HL-60 (cell line): ENCODE data around the gene PRTN3.

Experiments used
- GABPA ChIP-seq: IDR thresholded peaks from 2 replicates; pipeline ENCODE4 v1.6.1; 2012; ENCODE audit warnings: low read depth
- POLR2AphosphoS5 ChIP-seq: IDR thresholded peaks from 2 replicates; pipeline ENCODE4 v1.6.1; 2012; ENCODE audit warnings: low read depth
- TF ChIP-seq, protein P1 (sequence below): IDR thresholded peaks from one replicate; pipeline ENCODE4 v1.5.1; 2011; ENCODE audit warnings: low read length, control low read depth, inconsistent platforms; ENCODE audit not compliant: insufficient read depth
- TF ChIP-seq, protein P2 (sequence below): IDR thresholded peaks from 2 replicates; pipeline ENCODE4 v1.6.1; 2012; ENCODE audit warnings: low read depth; ENCODE audit not compliant: insufficient replicate concordance

DNA sequence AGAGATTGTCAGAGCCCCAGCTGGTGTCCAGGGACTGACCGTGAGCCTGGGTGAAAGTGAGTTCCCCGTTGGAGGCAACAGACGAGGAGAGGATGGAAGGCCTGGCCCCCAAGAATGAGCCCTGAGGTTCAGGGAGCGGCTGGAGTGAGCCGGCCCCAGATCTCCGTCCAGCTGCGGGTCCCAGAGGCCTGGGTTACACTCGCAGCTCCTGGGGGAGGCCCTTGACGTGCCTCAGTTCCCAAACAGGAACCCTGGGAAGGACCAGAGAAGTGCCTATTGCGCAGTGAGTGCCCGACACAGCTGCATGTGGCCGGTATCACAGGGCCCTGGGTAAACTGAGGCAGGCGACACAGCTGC, 10.2 kb downstream of the PRTN3 start:
- TF ChIP-seq, protein P1, sequence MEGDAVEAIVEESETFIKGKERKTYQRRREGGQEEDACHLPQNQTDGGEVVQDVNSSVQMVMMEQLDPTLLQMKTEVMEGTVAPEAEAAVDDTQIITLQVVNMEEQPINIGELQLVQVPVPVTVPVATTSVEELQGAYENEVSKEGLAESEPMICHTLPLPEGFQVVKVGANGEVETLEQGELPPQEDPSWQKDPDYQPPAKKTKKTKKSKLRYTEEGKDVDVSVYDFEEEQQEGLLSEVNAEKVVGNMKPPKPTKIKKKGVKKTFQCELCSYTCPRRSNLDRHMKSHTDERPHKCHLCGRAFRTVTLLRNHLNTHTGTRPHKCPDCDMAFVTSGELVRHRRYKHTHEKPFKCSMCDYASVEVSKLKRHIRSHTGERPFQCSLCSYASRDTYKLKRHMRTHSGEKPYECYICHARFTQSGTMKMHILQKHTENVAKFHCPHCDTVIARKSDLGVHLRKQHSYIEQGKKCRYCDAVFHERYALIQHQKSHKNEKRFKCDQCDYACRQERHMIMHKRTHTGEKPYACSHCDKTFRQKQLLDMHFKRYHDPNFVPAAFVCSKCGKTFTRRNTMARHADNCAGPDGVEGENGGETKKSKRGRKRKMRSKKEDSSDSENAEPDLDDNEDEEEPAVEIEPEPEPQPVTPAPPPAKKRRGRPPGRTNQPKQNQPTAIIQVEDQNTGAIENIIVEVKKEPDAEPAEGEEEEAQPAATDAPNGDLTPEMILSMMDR = no peak
- TF ChIP-seq POLR2AphosphoS5 (no peak), GABPA (no peak)
- TF ChIP-seq, protein P2, sequence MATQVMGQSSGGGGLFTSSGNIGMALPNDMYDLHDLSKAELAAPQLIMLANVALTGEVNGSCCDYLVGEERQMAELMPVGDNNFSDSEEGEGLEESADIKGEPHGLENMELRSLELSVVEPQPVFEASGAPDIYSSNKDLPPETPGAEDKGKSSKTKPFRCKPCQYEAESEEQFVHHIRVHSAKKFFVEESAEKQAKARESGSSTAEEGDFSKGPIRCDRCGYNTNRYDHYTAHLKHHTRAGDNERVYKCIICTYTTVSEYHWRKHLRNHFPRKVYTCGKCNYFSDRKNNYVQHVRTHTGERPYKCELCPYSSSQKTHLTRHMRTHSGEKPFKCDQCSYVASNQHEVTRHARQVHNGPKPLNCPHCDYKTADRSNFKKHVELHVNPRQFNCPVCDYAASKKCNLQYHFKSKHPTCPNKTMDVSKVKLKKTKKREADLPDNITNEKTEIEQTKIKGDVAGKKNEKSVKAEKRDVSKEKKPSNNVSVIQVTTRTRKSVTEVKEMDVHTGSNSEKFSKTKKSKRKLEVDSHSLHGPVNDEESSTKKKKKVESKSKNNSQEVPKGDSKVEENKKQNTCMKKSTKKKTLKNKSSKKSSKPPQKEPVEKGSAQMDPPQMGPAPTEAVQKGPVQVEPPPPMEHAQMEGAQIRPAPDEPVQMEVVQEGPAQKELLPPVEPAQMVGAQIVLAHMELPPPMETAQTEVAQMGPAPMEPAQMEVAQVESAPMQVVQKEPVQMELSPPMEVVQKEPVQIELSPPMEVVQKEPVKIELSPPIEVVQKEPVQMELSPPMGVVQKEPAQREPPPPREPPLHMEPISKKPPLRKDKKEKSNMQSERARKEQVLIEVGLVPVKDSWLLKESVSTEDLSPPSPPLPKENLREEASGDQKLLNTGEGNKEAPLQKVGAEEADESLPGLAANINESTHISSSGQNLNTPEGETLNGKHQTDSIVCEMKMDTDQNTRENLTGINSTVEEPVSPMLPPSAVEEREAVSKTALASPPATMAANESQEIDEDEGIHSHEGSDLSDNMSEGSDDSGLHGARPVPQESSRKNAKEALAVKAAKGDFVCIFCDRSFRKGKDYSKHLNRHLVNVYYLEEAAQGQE = no peak
